Hepatocyte (in vitro differentiated cells): ENCODE measurements around the gene MXD4. TPM values are rescaled to one million over a fixed set of nuclear protein-coding genes. Genes with fewer than 3 reads are reported as not detected.

Source experiments
- DNase-seq: peaks from one replicate; pipeline ENCODE4 v3.0.0-alpha.2; 2016; ENCODE audit warnings: low spot score
- H2AFZ ChIP-seq: fragments of 200-600 bp; sonication (generic); 2 replicates; pipeline ENCODE4 v1.6.0; 2016; ENCODE audit warnings: antibody characterized with exemption, mild to moderate bottlenecking
- H3K27ac ChIP-seq: fragments of 200-600 bp; sonication (generic); 2 replicates; pipeline ENCODE4 v1.5.1; 2016; ENCODE audit warnings: mild to moderate bottlenecking
- H3K27me3 ChIP-seq: fragments of 200-600 bp; sonication (generic); 2 replicates; pipeline ENCODE4 v1.6.1; 2016
- H3K36me3 ChIP-seq: fragments of 200-600 bp; sonication (generic); replicated peaks from 2 replicates; pipeline ENCODE4 v1.5.1; 2016; ENCODE audit warnings: low read depth; ENCODE audit not compliant: insufficient read depth
- H3K4me1 ChIP-seq: fragments of 200-600 bp; sonication (generic); 2 replicates; pipeline ENCODE4 v1.5.1; 2016; ENCODE audit warnings: mild to moderate bottlenecking, moderate library complexity; ENCODE audit not compliant: insufficient read depth
- H3K4me2 ChIP-seq: fragments of 200-600 bp; sonication (generic); 2 replicates; pipeline ENCODE4 v1.6.0; 2016
- H3K4me3 ChIP-seq: fragments of 200-600 bp; sonication (generic); 2 replicates; pipeline ENCODE4 v1.5.1; 2016; ENCODE audit warnings: mild to moderate bottlenecking
- H3K79me2 ChIP-seq: fragments of 200-600 bp; sonication (generic); 2 replicates; pipeline ENCODE4 v1.6.0; 2017; ENCODE audit warnings: mild to moderate bottlenecking
- H3K9me2 ChIP-seq: fragments of 200-600 bp; sonication (generic); replicated peaks from 2 replicates; pipeline ENCODE4 v1.6.0; 2017; ENCODE audit warnings: mild to moderate bottlenecking; ENCODE audit not compliant: insufficient read depth
- H3K9me3 ChIP-seq: fragments of 200-600 bp; sonication (generic); 2 replicates; pipeline ENCODE4 v1.5.1; 2016; ENCODE audit warnings: low read depth, mild to moderate bottlenecking
- H4K20me1 ChIP-seq: fragments of 200-600 bp; sonication (generic); 2 replicates; pipeline ENCODE4 v1.6.0; 2016; ENCODE audit warnings: mild to moderate bottlenecking; ENCODE audit not compliant: insufficient read depth, poor library complexity, severe bottlenecking
- CTCF ChIP-seq: fragments of 200-600 bp; sonication (generic); IDR thresholded peaks from 2 replicates; pipeline ENCODE4 v1.5.1; 2016; ENCODE audit warnings: antibody characterized with exemption, mild to moderate bottlenecking; ENCODE audit not compliant: poor library complexity
- EZH2 ChIP-seq: fragments of 200-600 bp; sonication (generic); IDR thresholded peaks from 2 replicates; pipeline ENCODE4 v1.6.1; 2016; ENCODE audit warnings: antibody characterized with exemption, mild to moderate bottlenecking, borderline replicate concordance
- EZH2phosphoT487 ChIP-seq: fragments of 200-600 bp; sonication (generic); IDR thresholded peaks from one replicate; pipeline ENCODE4 v1.6.1; 2018; ENCODE audit warnings: antibody characterized with exemption, mild to moderate bottlenecking, low read depth, moderate library complexity; ENCODE audit not compliant: unreplicated experiment, severe bottlenecking
- WGBS: methylation state at CpG from one replicate; pipeline ENCODE4 v1.1.6; 2016; ENCODE audit warnings: low lambda C conversion rate; ENCODE audit errors: missing lambda C conversion rate; 5-methylcytosine and 5-hydroxymethylcytosine counted together
- polyA plus RNA-seq: library from polyadenylated mRNA; unstranded; fragments of >200 nt; fragmentation: Nextera tagmentation; extraction: Ambion mirVana; gene quantifications from 2 replicates; pipeline ENCODE4 v1.2.1, GENCODE V29; 2016
- total RNA-seq: library from RNA; depleted of rRNA; stranded (reverse); fragments of >200 nt; gene quantifications from 2 replicates; pipeline ENCODE4 v1.2.3, GENCODE V29; 2014

The MXD4 gene
- total and polyA plus RNA-seq, 2 experiments from 2014 or later: 56.7 to 127 TPM

- H3K4me3 ChIP-seq: no peak overlapping the region
- H3K9me3 ChIP-seq: no peaks in the 10 kb centered on the region
- H3K27me3 ChIP-seq: no peaks in the 10 kb centered on the region
- no peaks in the 10 kb centered on the region for H3K36me3 ChIP-seq
- H3K4me2 ChIP-seq: no peak overlapping the region
- H3K27ac ChIP-seq: no peak overlapping the region
- no peak for TF ChIP-seq EZH2
- TF ChIP-seq EZH2phosphoT487: no peak
- TF ChIP-seq CTCF: no peak
- 89% methylated on average over 6 of the region's 6 CpGs for WGBS
- no peak overlapping the region for H2AFZ ChIP-seq
- peaks cover 9% of the 10 kb centered on the region for H3K4me1 ChIP-seq
- no peak for DNase-seq
- H4K20me1 ChIP-seq: peaks cover 17% of the 10 kb centered on the region
- H3K79me2 ChIP-seq: peaks cover 20% of the 10 kb centered on the region
- H3K9me2 ChIP-seq: no peaks in the 10 kb centered on the region
These were observed 2.7 kb upstream of the MXD4 start for GRCh38 chr4:2264481-2265041.

GRCh38 chr4:2263926-2264321, 2.0 kb upstream of the MXD4 start:
- H3K9me2 ChIP-seq: no peaks in the 10 kb centered on the region
- no peak overlapping the region for H2AFZ ChIP-seq
- no peaks in the 10 kb centered on the region for H3K27me3 ChIP-seq
- peaks cover 26% of the 10 kb centered on the region for H3K79me2 ChIP-seq
- H3K9me3 ChIP-seq: no peaks in the 10 kb centered on the region
- no peaks in the 10 kb centered on the region for H3K36me3 ChIP-seq
- H3K27ac ChIP-seq: no peak overlapping the region
- H3K4me3 ChIP-seq: no peak overlapping the region
- H3K4me1 ChIP-seq: peaks cover 13% of the 10 kb centered on the region
- H4K20me1 ChIP-seq: peaks cover 23% of the 10 kb centered on the region
- no peak overlapping the region for H3K4me2 ChIP-seq
- 91% methylated on average over 6 of the region's 6 CpGs for WGBS
- DNase-seq: no peak
- TF ChIP-seq EZH2: no peak
- no peak for TF ChIP-seq EZH2phosphoT487
- no peak for TF ChIP-seq CTCF

GRCh38 chr4:2262944-2263250, 988 bp upstream of the MXD4 start:
- Histone ChIP-seq H3K27me3 (no peaks in the 10 kb centered on the region), H3K79me2 (peaks cover 36% of the 10 kb centered on the region), H3K9me3 (no peaks in the 10 kb centered on the region)

More at GRCh38 chr4:2262944-2263250, 988 bp upstream of the MXD4 start:
- Histone ChIP-seq H3K36me3 (no peaks in the 10 kb centered on the region), H2AFZ (peak overlapping the region; percentile 53), H4K20me1 (peaks cover 33% of the 10 kb centered on the region), H3K9me2 (no peaks in the 10 kb centered on the region), H3K4me2 (peak overlapping the region; percentile 83), H3K4me3 (peak overlapping the region; percentile 20), H3K4me1 (peaks cover 13% of the 10 kb centered on the region), H3K27ac (peak overlapping the region; percentile 91)
- TF ChIP-seq CTCF (no peak), EZH2phosphoT487 (no peak), EZH2 (no peak)
- no peak for DNase-seq
- 50% methylated on average over 13 of the region's 13 CpGs for WGBS
